KBM-7 (cell line): Measurements from ENCODE around the gene MBNL3.
A peak's percentile ranks its signal among the peaks of the same experiment; 100 is the strongest.
"Not testable (repeated sequence)": the region's sequence is repeated elsewhere in the genome, so short reads cannot be mapped to it uniquely, and the experiment has no call there.

Source experiments
- DNase-seq: peaks from one replicate; pipeline ENCODE4 v3.0.0-alpha.2; 2015
- in situ Hi-C: fragments of 300-500 bp; cut with MboI; formaldehyde crosslinking; loops from 2 replicates; pipeline ENCODE4 v1.14.3; 2020; ENCODE audit warnings: low sequenced_read_pairs, low pct_unique_long_range_greater_than_20kb, mixed read lengths

Gene MBNL3

GRCh38 chrX:132482632-132483031 is 6.2 kb downstream of the MBNL3 start:
- DNase-seq = no peak

GRCh38 chrX:132481449-132481848 is 7.4 kb downstream of the MBNL3 start:
- in situ Hi-C loops = no loop called here
- DNase-seq = no peak

More at GRCh38 chrX:132482632-132483031, 6.2 kb downstream of the MBNL3 start:
- in situ Hi-C loops = no loop called here

GRCh38 chrX:132480581-132481203 is 8.1 kb downstream of the MBNL3 start:
- in situ Hi-C loops = no loop called here
- peak; percentile 92 for DNase-seq

- in situ Hi-C loops = no loop called here
- DNase-seq = no peak
These were observed 14.1 kb downstream of the MBNL3 start for GRCh38 chrX:132474544-132475248.

GRCh38 chrX:132472397-132472796 is 16.4 kb downstream of the MBNL3 start:
- in situ Hi-C loops = no loop called here
- DNase-seq = no peak

GRCh38 chrX:132470831-132471230 is 18.0 kb downstream of the MBNL3 start:
- in situ Hi-C loops = no loop called here

GRCh38 chrX:132470179-132470578 is 18.7 kb downstream of the MBNL3 start:
- in situ Hi-C loops = no loop called here
- DNase-seq = no peak

More at GRCh38 chrX:132470831-132471230, 18.0 kb downstream of the MBNL3 start:
- no peak for DNase-seq

- in situ Hi-C loops = no loop called here
- DNase-seq = no peak
These were observed 20.4 kb downstream of the MBNL3 start for GRCh38 chrX:132468454-132468853.

- no peak for DNase-seq
- in situ Hi-C loops = no loop called here
These were observed 20.8 kb downstream of the MBNL3 start for GRCh38 chrX:132467989-132468388.

GRCh38 chrX:132467026-132467425 is 21.8 kb downstream of the MBNL3 start:
- no peak for DNase-seq
- in situ Hi-C loops = no loop called here

GRCh38 chrX:132463411-132463810 is 25.4 kb downstream of the MBNL3 start:
- DNase-seq = peak; percentile 48
- in situ Hi-C loops = no loop called here

GRCh38 chrX:132461886-132462285 is 27.0 kb downstream of the MBNL3 start:
- DNase-seq = no peak
- in situ Hi-C loops = no loop called here

- in situ Hi-C loops = no loop called here
- DNase-seq = no peak
These were observed 35.8 kb downstream of the MBNL3 start for GRCh38 chrX:132452911-132453550.

GRCh38 chrX:132445909-132446308 is 42.9 kb downstream of the MBNL3 start:
- in situ Hi-C loops, DNase-seq: not testable (repeated sequence)

GRCh38 chrX:132444936-132445335 is 43.9 kb downstream of the MBNL3 start:
- no peak for DNase-seq

GRCh38 chrX:132443196-132444135 is 45.4 kb downstream of the MBNL3 start:
- in situ Hi-C loops = no loop called here
- DNase-seq = no peak

More at GRCh38 chrX:132444936-132445335, 43.9 kb downstream of the MBNL3 start:
- in situ Hi-C loops = no loop called here

- DNase-seq = no peak
- in situ Hi-C loops = no loop called here
These were observed 46.1 kb downstream of the MBNL3 start for GRCh38 chrX:132442691-132443090.

- DNase-seq = no peak
- in situ Hi-C loops = no loop called here
These were observed 53.6 kb downstream of the MBNL3 start for GRCh38 chrX:132435222-132435621.

- in situ Hi-C loops = no loop called here
- no peak for DNase-seq
These were observed 55.3 kb downstream of the MBNL3 start for GRCh38 chrX:132433551-132433950.
